ENCODE data around the gene DNAH6. TPM values are rescaled to one million over a fixed set of nuclear protein-coding genes. Genes with fewer than 3 reads are reported as not detected.

The DNAH6 gene
- total RNA-seq, 1 experiment from 2014 or later = 0.26 TPM

GRCh38 chr2:84491741-84492140 is 24.6 kb upstream of the DNAH6 start:
- H4K5ac ChIP-seq (ENCODE audit: insufficient read length, low read depth, low read length) = no peak overlapping the region
- no peak overlapping the region for H3K56ac ChIP-seq (ENCODE audit: insufficient read length, low read depth, low read length)

More at GRCh38 chr2:84491741-84492140, 24.6 kb upstream of the DNAH6 start:
- DNase-seq = no peak
- no peak overlapping the region for H4K91ac ChIP-seq (ENCODE audit: insufficient read length, low read depth, low read length)
- no peak overlapping the region for H3K4me2 ChIP-seq (ENCODE audit: insufficient read depth, insufficient read length, low read length)
- no peaks in the 10 kb centered on the region for H3K9me3 ChIP-seq (ENCODE audit: control insufficient read depth, low read depth, low read length)
- no peak overlapping the region for H2BK5ac ChIP-seq (ENCODE audit: insufficient read length, low read length)
- peaks cover 3% of the 10 kb centered on the region in 2 experiments; a peak in 1 of 4 replicates for H3K4me1 Mint-ChIP-seq
- H3K4me1 ChIP-seq (ENCODE audit: insufficient read depth, low read length) = no peaks in the 10 kb centered on the region
- no peaks in the 10 kb centered on the region for H3K79me2 ChIP-seq (ENCODE audit: insufficient read depth, low read length)
- no peak overlapping the region for H2BK12ac ChIP-seq (ENCODE audit: insufficient read length, low read depth, low read length)
- H2AFZ ChIP-seq (ENCODE audit: low read length) = no peak overlapping the region
- H3K4me3 Mint-ChIP-seq = no peak overlapping the region
- H3K23ac ChIP-seq (ENCODE audit: insufficient read length, low read depth, low read length) = no peak overlapping the region
- H4K20me1 ChIP-seq (ENCODE audit: control insufficient read depth, insufficient read depth, insufficient read length) = no peaks in the 10 kb centered on the region
- no peak overlapping the region for H2BK15ac ChIP-seq (ENCODE audit: low read depth, low read length)
- no peak overlapping the region for H2BK20ac ChIP-seq (ENCODE audit: low read depth, low read length, poor library complexity, severe bottlenecking)
- no peak overlapping the region for H3T11ph ChIP-seq (ENCODE audit: low read length)
- H3K14ac ChIP-seq (ENCODE audit: insufficient read depth, low read length) = no peak overlapping the region
- H4K8ac ChIP-seq (replicated peaks; ENCODE audit: insufficient read length, low read depth, low read length) = no peak overlapping the region
- H3K27ac ChIP-seq (ENCODE audit: insufficient read length, low read depth, low read length) = no peak overlapping the region
- H2BK120ac ChIP-seq (ENCODE audit: low read depth, low read length, poor library complexity, severe bottlenecking) = no peak overlapping the region
- no peak overlapping the region for H3K4ac ChIP-seq (ENCODE audit: low read depth, low read length)
- WGBS (ENCODE audit: extremely low coverage, insufficient read length, low lambda C conversion rate) = no CpG with 5 or more reads among the region's 6 CpGs
- peak overlapping the region in 1 of 3 experiments; percentile 84; a peak in 1 of 7 replicates for H3K27ac Mint-ChIP-seq
- no peak overlapping the region for H3K18ac ChIP-seq (ENCODE audit: insufficient read length, low read depth, low read length)
- H3K9ac ChIP-seq (ENCODE audit: extremely low read depth, insufficient read length, low read length) = no peak overlapping the region
- H3K9me3 Mint-ChIP-seq = no peaks in the 10 kb centered on the region
- H3K79me1 ChIP-seq (ENCODE audit: insufficient read depth, low read depth, low read length, poor library complexity, severe bottlenecking) = no peaks in the 10 kb centered on the region
- H3K36me3 Mint-ChIP-seq (ENCODE audit: insufficient read depth in 1 of 3, low read depth in 3 of 3) = peaks cover 0 to 3% (median 0%) of the 10 kb centered on the region in 3 experiments; a peak in 1 of 7 replicates
- no peak overlapping the region for H2AK5ac ChIP-seq (ENCODE audit: insufficient read length, low read length)
- peaks cover 4% of the 10 kb centered on the region; the same call in 1 of the 2 replicates for H3K27me3 Mint-ChIP-seq (ENCODE audit: low read depth)
- no peak for TF ChIP-seq CTCF (conservative IDR thresholded peaks at IDR 0.05)
- H3K27me3 ChIP-seq (ENCODE audit: insufficient read depth, low read length) = no peaks in the 10 kb centered on the region
- H3K23me2 ChIP-seq (ENCODE audit: insufficient read length, low read depth, low read length, poor library complexity, severe bottlenecking) = no peaks in the 10 kb centered on the region
